Epithelial cell of prostate (primary cell): ENCODE measurements around the gene HAL.

Experiments used
- DNase-seq: peaks from one replicate; pipeline ENCODE4 v3.0.0-alpha.2; 2011; ENCODE audit warnings: low read depth, low spot score
- H3K27ac ChIP-seq: fragments of 450-650 bp; 2 replicates; pipeline ENCODE4 v1.5.1; 2017; ENCODE audit warnings: mild to moderate bottlenecking

Gene HAL

DNA sequence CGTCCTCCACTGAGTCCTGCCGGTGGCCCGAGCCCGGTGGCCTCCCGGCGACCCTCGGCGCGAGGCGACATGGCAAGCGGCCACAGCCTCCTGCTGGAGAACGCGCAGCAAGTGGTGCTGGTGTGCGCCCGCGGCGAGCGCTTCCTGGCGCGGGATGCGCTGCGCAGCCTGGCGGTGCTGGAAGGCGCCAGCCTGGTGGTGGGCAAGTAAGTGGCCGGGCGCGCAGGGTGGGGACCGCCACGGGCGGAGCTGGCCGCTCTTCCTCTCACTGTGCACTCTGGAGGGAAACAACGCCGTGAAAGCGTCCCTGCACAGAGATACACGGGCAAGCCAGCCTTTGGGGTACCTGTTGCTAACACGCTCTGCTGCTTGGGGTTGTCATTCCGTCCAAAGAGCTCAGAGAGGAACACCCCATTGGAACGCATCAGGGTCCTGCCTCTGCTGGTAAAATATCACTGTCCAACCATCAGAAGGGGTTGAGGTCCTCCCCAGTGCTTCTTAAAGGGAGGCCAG is 52.8 kb downstream of the HAL start, which contains the start of gene AMDHD1:
Gene AMDHD1 (plus strand): TSS at position 2 of the 513 bp plus-strand sequence. CDS start 68 bp downstream, at position 70.
- DNase-seq, result no peak
- H3K27ac ChIP-seq, result peak within 1 kb of the TSS; percentile 47

GRCh38 chr12:95942524-95943329 is 53.4 kb downstream of the HAL start, which contains the start of gene CCDC38:
TSS of gene CCDC38 (minus strand) at chr12:95942614. CDS start at chr12:95936509, 6,105 bp downstream.
- peak within 1 kb of the TSS; percentile 47 for H3K27ac ChIP-seq
- DNase-seq, result peak; percentile 14

DNA sequence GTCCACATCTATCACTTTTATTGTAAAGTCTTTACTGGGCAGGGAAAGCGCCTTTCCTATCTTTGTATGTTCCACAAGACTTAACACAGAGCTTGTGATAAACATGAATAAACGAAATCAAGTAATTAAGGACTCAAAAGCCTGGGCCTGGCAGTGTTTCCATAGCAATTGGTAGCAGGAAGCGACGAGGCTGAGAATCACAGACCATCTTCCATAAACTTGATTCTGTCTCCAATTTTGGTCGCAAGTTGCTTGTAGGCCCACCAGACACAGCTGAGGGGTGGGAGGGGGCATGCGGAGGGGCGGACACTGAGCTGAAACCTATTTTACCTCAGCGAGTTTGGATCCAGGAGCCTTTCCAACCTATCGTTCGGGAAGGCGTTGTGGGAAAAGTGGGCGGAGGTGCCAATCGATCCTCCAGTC is 54.0 kb downstream of the HAL start:
- peak overlapping the region; percentile 47 for H3K27ac ChIP-seq
- DNase-seq, result no peak

- no peak for DNase-seq
- H3K27ac ChIP-seq, result no peak overlapping the region
Measured at GRCh38 chr12:95940514-95940913, 55.6 kb downstream of the HAL start.
